IPS DF 6.9 (cell line): Measurements from ENCODE around the gene LCN1.

ENCODE experiments used
- DNase-seq: peaks from one replicate; pipeline ENCODE4 v3.0.0-alpha.2; 2013; ENCODE audit warnings: low read depth, low spot score
- H3K27ac ChIP-seq: one replicate; pipeline ENCODE4 v1.5.1; 2013; ENCODE audit warnings: low read length, control low read depth
- H3K27me3 ChIP-seq: 2 replicates; pipeline ENCODE4 v1.6.1; 2013; ENCODE audit warnings: mild to moderate bottlenecking, low read length; ENCODE audit not compliant: control insufficient read depth, insufficient read depth
- H3K36me3 ChIP-seq: 2 replicates; pipeline ENCODE4 v1.6.1; 2013; ENCODE audit warnings: low read length; ENCODE audit not compliant: control insufficient read depth, insufficient read depth
- H3K4me1 ChIP-seq: 2 replicates; pipeline ENCODE4 v1.6.1; 2013; ENCODE audit warnings: low read length; ENCODE audit not compliant: control insufficient read depth, insufficient read depth
- H3K4me3 ChIP-seq: 2 replicates; pipeline ENCODE4 v1.5.1; 2013; ENCODE audit warnings: mild to moderate bottlenecking, low read length
- H3K9me3 ChIP-seq: 2 replicates; pipeline ENCODE4 v1.6.1; 2013; ENCODE audit warnings: low read length, inconsistent platforms; ENCODE audit not compliant: control insufficient read depth, insufficient read depth
- WGBS: extraction: QIAGEN DNeasy Blood & Tissue Kit; methylation state at CpG from one replicate; pipeline ENCODE4 v1.1.7; 2013; ENCODE audit warnings: mixed read lengths, missing lambda C conversion rate; ENCODE audit not compliant: insufficient read length, insufficient coverage; 5-methylcytosine and 5-hydroxymethylcytosine counted together

LCN1 gene

DNA sequence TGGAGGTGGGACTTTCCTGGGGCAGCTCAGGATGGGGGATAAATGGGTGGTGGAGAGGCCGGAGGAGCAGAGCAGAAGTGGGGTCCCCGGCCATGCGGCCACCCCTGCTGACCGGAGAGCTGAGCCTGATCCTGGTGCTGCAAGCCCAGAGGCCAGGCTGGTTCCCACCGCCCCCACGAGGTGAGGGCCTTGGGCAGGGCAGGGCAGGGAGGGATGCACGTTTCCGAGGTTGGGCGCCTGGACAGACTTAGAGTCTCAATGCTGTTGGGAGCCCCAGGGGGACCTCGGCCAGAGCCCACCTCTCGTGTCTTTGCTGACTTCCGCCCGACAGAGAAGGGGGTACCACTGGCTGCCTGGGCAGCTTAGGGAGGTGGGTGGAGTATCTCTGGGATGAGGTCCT, 30.2 kb downstream of the LCN1 start:
- no peak overlapping the region for H3K27ac ChIP-seq
- H3K27me3 ChIP-seq, result no peaks in the 10 kb centered on the region
- no peaks in the 10 kb centered on the region for H3K36me3 ChIP-seq
- H3K9me3 ChIP-seq, result no peaks in the 10 kb centered on the region
- DNase-seq, result no peak
- H3K4me1 ChIP-seq, result peaks cover 2% of the 10 kb centered on the region; the same call in 1 of the 2 replicates
- no CpG with 5 or more reads among the region's 13 CpGs for WGBS
- H3K4me3 ChIP-seq, result no peak overlapping the region

GRCh38 chr9:135552021-135552697, 30.9 kb downstream of the LCN1 start:
- Histone ChIP-seq H3K9me3 (no peaks in the 10 kb centered on the region), H3K27me3 (no peaks in the 10 kb centered on the region), H3K4me3 (no peak overlapping the region), H3K4me1 (peaks cover 2% of the 10 kb centered on the region; the same call in 1 of the 2 replicates), H3K36me3 (no peaks in the 10 kb centered on the region), H3K27ac (no peak overlapping the region)
- no CpG with 5 or more reads among the region's 18 CpGs for WGBS
- no peak for DNase-seq

DNA sequence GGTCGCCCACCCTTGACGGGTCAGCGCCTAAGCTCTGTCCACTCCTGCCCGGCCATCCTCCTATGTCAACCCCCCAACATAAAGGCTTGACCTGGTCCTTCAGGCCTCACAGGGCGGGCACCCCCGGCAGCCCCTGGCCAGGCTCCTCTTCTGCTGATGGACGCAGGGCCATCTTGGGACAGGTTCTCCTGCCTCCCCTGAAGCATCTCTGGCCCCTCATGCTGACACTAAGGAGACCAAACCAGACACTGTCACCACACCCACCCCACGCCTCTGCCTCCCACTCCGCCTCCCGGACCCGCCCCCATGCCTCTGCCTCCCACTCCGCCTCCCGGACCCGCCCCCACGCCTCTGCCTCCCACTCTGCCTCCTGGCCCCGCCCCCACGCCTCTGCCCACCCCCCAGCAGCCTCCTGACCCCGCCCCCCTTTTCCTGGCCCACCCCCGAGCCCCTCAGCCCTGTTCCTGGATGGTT, 31.5 kb downstream of the LCN1 start:
- no peak overlapping the region for H3K27ac ChIP-seq
- peaks cover 2% of the 10 kb centered on the region; the same call in 1 of the 2 replicates for H3K4me1 ChIP-seq
- DNase-seq, result no peak
- no peaks in the 10 kb centered on the region for H3K27me3 ChIP-seq
- no peaks in the 10 kb centered on the region for H3K36me3 ChIP-seq
- H3K4me3 ChIP-seq, result no peak overlapping the region
- no peaks in the 10 kb centered on the region for H3K9me3 ChIP-seq
- WGBS, result no CpG with 5 or more reads among the region's 19 CpGs

- Histone ChIP-seq H3K9me3 (no peaks in the 10 kb centered on the region), H3K4me1 (peaks cover 2% of the 10 kb centered on the region; the same call in 1 of the 2 replicates), H3K4me3 (no peak overlapping the region), H3K36me3 (no peaks in the 10 kb centered on the region), H3K27ac (no peak overlapping the region), H3K27me3 (no peaks in the 10 kb centered on the region)
- DNase-seq, result no peak
- WGBS, result no CpG with 5 or more reads among the region's 4 CpGs
Measured at GRCh38 chr9:135554718-135555117, 33.5 kb downstream of the LCN1 start.

DNA sequence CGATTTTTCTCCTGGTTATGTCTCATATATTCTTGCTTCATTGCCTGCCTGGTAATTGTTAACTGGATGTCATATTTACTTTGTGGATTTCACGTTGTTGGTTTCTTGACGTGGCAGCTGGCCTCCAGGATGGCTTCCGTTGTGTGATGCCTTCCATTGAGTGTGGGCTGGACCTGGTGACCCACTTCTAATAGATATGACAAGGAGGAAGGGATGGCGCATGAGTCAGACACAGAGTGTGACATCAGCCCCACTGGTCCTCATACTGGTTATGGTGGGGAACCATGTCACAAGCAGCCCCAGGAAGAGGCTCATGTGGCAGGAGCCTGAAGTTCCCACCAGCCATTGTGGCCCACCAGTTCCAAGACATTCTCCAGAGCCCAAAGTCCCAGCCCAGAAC, 34.0 kb downstream of the LCN1 start:
- Histone ChIP-seq H3K27ac (no peak overlapping the region), H3K27me3 (no peaks in the 10 kb centered on the region), H3K4me1 (peaks cover 2% of the 10 kb centered on the region; the same call in 1 of the 2 replicates), H3K9me3 (no peaks in the 10 kb centered on the region), H3K4me3 (no peak overlapping the region), H3K36me3 (no peaks in the 10 kb centered on the region)
- WGBS, result no CpG with 5 or more reads among the region's 5 CpGs
- no peak for DNase-seq

GRCh38 chr9:135555910-135556309, 34.7 kb downstream of the LCN1 start:
- Histone ChIP-seq H3K4me1 (peaks cover 2% of the 10 kb centered on the region; the same call in 1 of the 2 replicates), H3K4me3 (no peak overlapping the region), H3K27ac (no peak overlapping the region), H3K9me3 (no peaks in the 10 kb centered on the region), H3K27me3 (no peaks in the 10 kb centered on the region), H3K36me3 (no peaks in the 10 kb centered on the region)
- no peak for DNase-seq
- no CpG with 5 or more reads among the region's 16 CpGs for WGBS

DNA sequence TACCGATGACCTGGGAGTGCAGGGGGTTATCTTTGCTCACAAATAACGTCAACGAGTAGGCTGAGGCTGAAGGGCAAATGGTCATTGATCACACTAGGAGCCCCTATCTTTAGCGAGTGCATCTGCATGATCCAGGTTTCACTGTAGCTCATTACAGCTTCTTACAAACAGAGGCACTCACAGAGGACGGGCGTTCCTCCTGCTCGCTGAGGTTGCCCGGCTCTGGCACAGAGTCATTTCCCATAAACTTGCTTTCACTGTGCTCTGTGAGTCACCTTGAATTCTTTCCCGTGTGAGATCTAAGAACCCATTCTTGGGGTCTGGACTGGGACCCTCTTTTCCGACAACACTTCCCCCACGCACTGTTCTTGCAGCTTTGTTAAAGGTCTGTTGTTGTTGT, 38.4 kb downstream of the LCN1 start:
- no peaks in the 10 kb centered on the region for H3K27me3 ChIP-seq
- H3K4me1 ChIP-seq, result no peaks in the 10 kb centered on the region
- H3K27ac ChIP-seq, result no peak overlapping the region
- no peak overlapping the region for H3K4me3 ChIP-seq
- DNase-seq, result no peak
- no peaks in the 10 kb centered on the region; the same call in 1 of the 2 replicates for H3K36me3 ChIP-seq
- H3K9me3 ChIP-seq, result no peaks in the 10 kb centered on the region
- WGBS, result no CpG with 5 or more reads among the region's 11 CpGs

GRCh38 chr9:135561391-135562234, 40.4 kb downstream of the LCN1 start, which contains the start of gene PAEP:
TSS of gene PAEP (plus strand) at chr9:135561756.
- H3K27me3 ChIP-seq, result no peaks in the 10 kb centered on the region
- H3K9me3 ChIP-seq, result no peaks in the 10 kb centered on the region
- no peak for DNase-seq
- H3K4me1 ChIP-seq, result no peaks in the 10 kb centered on the region
- no peaks in the 10 kb centered on the region; the same call in 1 of the 2 replicates for H3K36me3 ChIP-seq
- WGBS, result no CpG with 5 or more reads among the region's 20 CpGs
- H3K27ac ChIP-seq, result no peak within 1 kb of the TSS
- no peak within 1 kb of the TSS for H3K4me3 ChIP-seq

- H3K4me1 ChIP-seq, result no peaks in the 10 kb centered on the region
- H3K27me3 ChIP-seq, result no peaks in the 10 kb centered on the region
- no peak overlapping the region for H3K27ac ChIP-seq
- WGBS, result no CpG with 5 or more reads among the region's 17 CpGs
- no peaks in the 10 kb centered on the region; the same call in 1 of the 2 replicates for H3K36me3 ChIP-seq
- no peak for DNase-seq
- no peak overlapping the region for H3K4me3 ChIP-seq
- H3K9me3 ChIP-seq, result no peaks in the 10 kb centered on the region
Measured at GRCh38 chr9:135562235-135562745, 41.0 kb downstream of the LCN1 start.

DNA sequence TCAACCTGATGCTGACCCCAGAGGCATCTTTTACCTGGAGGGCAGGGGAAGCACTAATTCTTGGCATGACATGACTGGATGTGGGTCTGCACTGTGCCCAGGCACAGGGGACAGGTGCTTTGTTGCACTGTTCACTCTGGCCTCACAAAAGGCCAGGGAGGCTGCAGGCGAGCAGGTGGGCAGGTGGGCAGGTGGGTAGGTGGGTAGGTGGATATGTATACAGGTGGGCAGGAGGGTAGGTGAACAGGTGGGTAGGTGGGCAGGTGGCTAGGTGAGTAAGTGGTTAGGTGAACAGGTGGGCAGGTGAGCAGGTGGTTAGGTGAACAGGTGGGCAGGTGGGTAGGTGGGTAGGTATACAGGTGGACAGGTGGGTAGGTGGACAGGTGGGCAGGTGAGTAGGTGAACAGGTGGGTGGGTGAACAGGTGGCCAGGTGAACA, 41.8 kb downstream of the LCN1 start:
- Histone ChIP-seq H3K4me1 (no peaks in the 10 kb centered on the region), H3K27ac (no peak overlapping the region), H3K27me3 (no peaks in the 10 kb centered on the region), H3K4me3 (no peak overlapping the region), H3K9me3 (no peaks in the 10 kb centered on the region), H3K36me3 (no peaks in the 10 kb centered on the region; the same call in 1 of the 2 replicates)
- WGBS, result no CpG with 5 or more reads among the region's 1 CpG
- DNase-seq, result no peak
